Esophagus squamous epithelium (tissue), 5 donors: ENCODE measurements around the gene SECTM1. TPM values are rescaled to one million over a fixed set of nuclear protein-coding genes. Genes with fewer than 3 reads are reported as not detected.
A peak's percentile ranks its signal among the peaks of the same experiment; 100 is the strongest.

Source experiments
- DNase-seq: peaks from one replicate; lab custom pipeline; 2025; lab: John Stamatoyannopoulos, UW
- H3K27ac ChIP-seq, 4 donors: fragments of 200-600 bp; sonication (generic); one replicate each; pipeline ENCODE4 v1.5.1; 2016 to 2019; ENCODE audit warnings: mild to moderate bottlenecking in 1 of 4
- H3K27me3 ChIP-seq, 4 donors: fragments of 200-600 bp; sonication (generic); 1 replicate in 3 of 4; 2 replicates in 1 of 4; pipeline versions ENCODE4 v1.5.1 to v1.6.0; 2017 to 2021; ENCODE audit warnings: antibody characterized with exemption in 1 of 4
- H3K36me3 ChIP-seq, 3 donors: fragments of 200-600 bp; sonication (generic); one replicate each; pipeline ENCODE4 v1.5.1; 2016 to 2019
- H3K4me1 ChIP-seq, 3 donors: fragments of 200-600 bp; sonication (generic); one replicate each; pipeline ENCODE4 v1.5.1; 2017 to 2019
- H3K4me3 ChIP-seq, 4 donors: fragments of 200-600 bp; sonication (generic); 1 replicate in 3 of 4; 2 replicates in 1 of 4; pipeline ENCODE4 v1.5.1; 2016 to 2019; ENCODE audit warnings: mild to moderate bottlenecking in 2 of 4, moderate library complexity in 1 of 4
- H3K9me3 ChIP-seq, 3 donors: fragments of 200-600 bp; sonication (generic); one replicate each; pipeline ENCODE4 v1.5.1; 2016 to 2019
- CTCF ChIP-seq, 6 experiments: fragments of 450-650 bp in 4 of 6; fragments of 200-600 bp in 2 of 6; sonication (generic) in 2 of 6; IDR thresholded peaks; one replicate each; pipeline ENCODE4 v1.5.1; 2016 to 2019; ENCODE audit warnings: antibody characterized with exemption in 6 of 6, mild to moderate bottlenecking in 4 of 6, moderate library complexity in 4 of 6
- POLR2A ChIP-seq, 4 donors: fragments of 450-650 bp; IDR thresholded peaks; one replicate each; pipeline ENCODE4 v1.6.1; 2017; ENCODE audit warnings: antibody characterized with exemption in 4 of 4, mild to moderate bottlenecking in 4 of 4, moderate library complexity in 3 of 4
- WGBS, 2 donors: methylation state at CpG; one replicate each; pipeline ENCODE4 v1.1.5; 2018; 5-methylcytosine and 5-hydroxymethylcytosine counted together
- intact Hi-C: fragments of 100-400 bp; cut with DNase I; formaldehyde crosslinking; loops from one replicate; pipeline ENCODE4 v1.15.0; 2022
- total RNA-seq, 4 donors: library from RNA; depleted of rRNA; stranded (reverse); fragments of >200 nt; gene quantifications; one replicate each; pipeline ENCODE4 v1.1.0, GENCODE V29; 2016
- donor health status: DM: yes; HTN: yes; CAD: no.

Gene SECTM1
- total RNA-seq, 4 donors from 2014 or later = 4.3 to 19.5 (median 6.5) TPM

DNA sequence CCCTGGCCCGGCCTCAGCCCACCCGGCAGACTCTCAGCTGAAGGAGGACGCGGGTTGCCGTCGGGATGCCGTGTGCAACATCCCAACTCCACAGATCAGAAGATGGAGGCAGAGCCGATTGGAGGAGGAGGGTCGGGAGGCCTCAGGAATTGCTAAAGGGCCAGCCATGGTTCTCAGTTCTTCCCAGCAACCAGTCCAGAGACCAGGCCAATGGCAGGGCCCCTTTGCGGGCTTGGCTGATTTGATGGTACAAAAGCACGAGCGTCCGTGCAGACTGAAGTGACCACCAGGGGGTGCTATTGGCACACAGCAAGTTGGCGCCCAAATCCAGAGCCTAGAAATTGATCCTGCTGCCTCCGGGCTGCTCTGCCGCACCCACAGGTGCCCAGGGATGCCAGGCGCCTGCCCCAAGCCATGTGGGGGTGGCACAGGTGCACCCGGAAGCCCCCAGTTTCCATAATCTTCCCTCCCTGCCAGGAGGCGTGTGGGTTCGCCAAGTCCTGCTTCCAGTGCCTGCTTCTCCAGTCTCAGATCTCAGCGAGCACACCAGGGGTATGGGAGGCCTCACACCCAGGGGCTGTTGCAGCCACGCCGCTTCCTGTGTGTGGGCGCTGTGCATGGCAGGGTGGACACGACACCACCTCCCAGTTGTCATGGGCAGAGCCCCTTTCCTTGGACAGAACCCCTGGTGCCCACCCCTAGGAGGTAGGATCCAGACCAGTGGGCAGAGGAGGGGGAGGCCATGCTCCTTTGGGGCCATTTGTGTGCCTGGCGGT is 18.3 kb upstream of the SECTM1 start:
- peak; percentile 91 to 99 (median 96) for TF ChIP-seq CTCF (IDR thresholded peaks at IDR 0.05)
- no peak for TF ChIP-seq POLR2A (IDR thresholded peaks at IDR 0.05)
- DNase-seq = no peak
- Histone ChIP-seq H3K36me3 (no peaks in the 10 kb centered on the region), H3K9me3 (no peaks in the 10 kb centered on the region), H3K4me3 (no peak overlapping the region), H3K27ac (no peak overlapping the region), H3K4me1 (peaks cover 0 to 25% (median 3%) of the 10 kb centered on the region in 3 donors), H3K27me3 (peaks cover 0 to 77% (median 0%) of the 10 kb centered on the region in 4 donors)
- intact Hi-C loops = loop anchor here (2.0 to 10.0 kb wide), 2 partner anchors 63 to 203 kb away; no protein-coding TSS in a partner anchor
- 20 to 54% methylated on average over 6 to 9 of the region's 26 CpGs for WGBS, 2 donors

DNA sequence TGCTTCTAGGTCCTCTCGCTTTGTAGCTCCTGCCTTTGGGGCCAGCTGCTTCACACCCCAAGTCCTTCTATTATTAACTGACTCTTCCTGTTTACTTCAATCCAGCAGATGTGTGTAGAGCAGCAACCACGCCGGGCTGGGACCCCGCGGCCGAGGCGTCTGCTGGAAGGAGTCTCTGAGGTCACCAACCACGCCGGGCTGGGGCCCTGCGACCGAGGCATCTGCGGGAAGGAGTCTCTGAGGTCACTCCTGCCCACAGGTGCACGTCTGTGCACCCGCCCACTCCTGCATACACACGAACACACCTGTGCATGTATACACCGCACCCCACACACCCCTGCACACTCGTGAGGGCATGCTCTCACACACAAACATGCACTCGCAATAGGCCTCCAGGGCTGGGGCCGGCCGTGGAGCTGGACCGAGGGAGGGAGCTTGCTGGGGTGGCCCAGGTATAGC is 17.7 kb upstream of the SECTM1 start:
- no peak overlapping the region for H3K27ac ChIP-seq
- TF ChIP-seq POLR2A (IDR thresholded peaks at IDR 0.05) (no peak), CTCF (IDR thresholded peaks at IDR 0.05) (no peak)
- no peak overlapping the region for H3K4me3 ChIP-seq
- intact Hi-C loops = loop anchor here (2.0 to 10.0 kb wide), 2 partner anchors 64 to 204 kb away; no protein-coding TSS in a partner anchor
- H3K36me3 ChIP-seq = no peaks in the 10 kb centered on the region
- WGBS, 2 donors = 51% methylated on average over 10 of the region's 21 CpGs; no CpG with 5 or more reads in 1 of the 2 donors
- no peaks in the 10 kb centered on the region for H3K9me3 ChIP-seq
- peaks cover 0 to 74% (median 0%) of the 10 kb centered on the region in 4 donors for H3K27me3 ChIP-seq
- H3K4me1 ChIP-seq = peaks cover 0 to 19% (median 3%) of the 10 kb centered on the region in 3 donors
- no peak for DNase-seq

GRCh38 chr17:82350182-82351030 is 16.8 kb upstream of the SECTM1 start:
- no peaks in the 10 kb centered on the region for H3K36me3 ChIP-seq
- TF ChIP-seq POLR2A (IDR thresholded peaks at IDR 0.05) (no peak), CTCF (IDR thresholded peaks at IDR 0.05) (peak in 2 of 6 experiments; percentile 5 to 19)
- H3K27me3 ChIP-seq = peaks cover 0 to 66% (median 0%) of the 10 kb centered on the region in 4 donors
- DNase-seq = no peak
- no peak overlapping the region for H3K4me3 ChIP-seq
- 69 to 72% methylated on average over 5 to 6 of the region's 28 CpGs for WGBS, 2 donors
- H3K27ac ChIP-seq = no peak overlapping the region
- intact Hi-C loops = loop anchor here (2.0 to 10.0 kb wide), 2 partner anchors 64 to 204 kb away; no protein-coding TSS in a partner anchor
- peaks cover 0 to 10% (median 3%) of the 10 kb centered on the region in 3 donors for H3K4me1 ChIP-seq
- H3K9me3 ChIP-seq = no peaks in the 10 kb centered on the region

DNA sequence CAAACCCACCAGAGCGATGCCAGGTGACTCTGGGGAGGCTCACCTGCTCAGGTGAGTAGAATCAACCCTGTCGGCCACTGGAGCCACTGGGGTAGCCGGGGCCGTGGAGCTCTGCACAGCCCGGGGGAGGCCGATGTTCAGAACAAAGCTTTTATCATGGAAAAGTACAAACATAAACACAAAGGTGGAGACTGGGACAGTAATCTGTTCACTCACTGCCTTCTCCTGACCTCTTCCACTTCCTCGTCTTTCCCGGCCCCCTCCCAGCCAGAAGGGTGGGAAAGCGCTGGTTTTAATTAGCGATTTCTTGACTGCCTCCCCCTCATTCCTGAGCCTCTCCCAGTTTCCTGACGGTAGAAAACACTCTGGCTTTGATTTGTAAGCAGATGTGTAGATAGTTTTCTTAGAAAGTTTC is 15.7 kb upstream of the SECTM1 start:
- intact Hi-C loops = no loop called here
- H3K36me3 ChIP-seq = no peaks in the 10 kb centered on the region
- no peak for DNase-seq
- peaks cover 0 to 9% (median 3%) of the 10 kb centered on the region in 3 donors for H3K4me1 ChIP-seq
- H3K4me3 ChIP-seq = no peak overlapping the region
- WGBS, 2 donors = 24 to 50% methylated on average over 10 of the region's 11 CpGs
- TF ChIP-seq POLR2A (IDR thresholded peaks at IDR 0.05) (no peak), CTCF (IDR thresholded peaks at IDR 0.05) (no peak)
- peaks cover 0 to 55% (median 0%) of the 10 kb centered on the region in 4 donors for H3K27me3 ChIP-seq
- H3K27ac ChIP-seq = no peak overlapping the region
- H3K9me3 ChIP-seq = no peaks in the 10 kb centered on the region
